MM.1S (cell line): ENCODE results near the gene TUFT1.

Source experiments
- DNase-seq: peaks from one replicate; pipeline ENCODE4 v3.0.0-alpha.2; 2015
- H2AFZ ChIP-seq: fragments of 300-600 bp; sonication (generic); 2 replicates; pipeline ENCODE4 v1.6.0; 2016; ENCODE audit warnings: antibody characterized with exemption, low read length
- H3F3A ChIP-seq: fragments of 300-600 bp; sonication (generic); 2 replicates; pipeline ENCODE4 v1.6.1; 2016; ENCODE audit warnings: mild to moderate bottlenecking, antibody characterized with exemption, low read length, moderate library complexity, mixed read lengths; ENCODE audit not compliant: insufficient read depth
- H3K27ac ChIP-seq: fragments of 300-600 bp; sonication (generic); 2 replicates; pipeline ENCODE4 v1.5.1; 2016; ENCODE audit warnings: mild to moderate bottlenecking, low read length
- H3K27me3 ChIP-seq: fragments of 300-600 bp; sonication (generic); replicated peaks from 2 replicates; pipeline ENCODE4 v1.6.0; 2016; ENCODE audit warnings: low read length; ENCODE audit not compliant: insufficient read depth
- H3K36me3 ChIP-seq: fragments of 300-600 bp; sonication (generic); replicated peaks from 2 replicates; pipeline ENCODE4 v1.6.1; 2016; ENCODE audit warnings: mild to moderate bottlenecking, low read length, mixed read lengths; ENCODE audit not compliant: insufficient read depth
- H3K4me1 ChIP-seq: fragments of 300-600 bp; sonication (generic); 2 replicates; pipeline ENCODE4 v1.6.1; 2016; ENCODE audit warnings: low read length, mixed read lengths
- H3K4me2 ChIP-seq: fragments of 300-600 bp; sonication (generic); 2 replicates; pipeline ENCODE4 v1.6.0; 2016; ENCODE audit warnings: low read depth, low read length
- H3K4me3 ChIP-seq: fragments of 300-600 bp; sonication (generic); 2 replicates; pipeline ENCODE4 v1.5.1; 2016; ENCODE audit warnings: low read length, mixed read lengths
- H3K79me2 ChIP-seq: fragments of 300-600 bp; sonication (generic); 2 replicates; pipeline ENCODE4 v1.6.1; 2016; ENCODE audit warnings: mixed run types, low read length, mixed read lengths
- H3K9ac ChIP-seq: fragments of 300-600 bp; sonication (generic); 2 replicates; pipeline ENCODE4 v1.6.1; 2016; ENCODE audit warnings: low read length, mixed read lengths
- H3K9me2 ChIP-seq: fragments of 300-600 bp; sonication (generic); replicated peaks from 2 replicates; pipeline ENCODE4 v1.6.1; 2016; ENCODE audit warnings: mild to moderate bottlenecking, low read length, mixed read lengths; ENCODE audit not compliant: insufficient read depth
- H3K9me3 ChIP-seq: fragments of 300-600 bp; sonication (generic); replicated peaks from 2 replicates; pipeline ENCODE4 v1.6.1; 2016; ENCODE audit warnings: mild to moderate bottlenecking, low read length, mixed read lengths; ENCODE audit not compliant: insufficient read depth
- H4K20me1 ChIP-seq: fragments of 300-600 bp; sonication (generic); 2 replicates; pipeline ENCODE4 v1.6.1; 2016; ENCODE audit warnings: mild to moderate bottlenecking, low read length, moderate library complexity, mixed read lengths; ENCODE audit not compliant: insufficient read depth
- CTCF ChIP-seq: fragments of 300-600 bp; sonication (generic); IDR thresholded peaks from 2 replicates; pipeline ENCODE4 v1.5.1; 2016; ENCODE audit warnings: antibody characterized with exemption, low read length, mixed read lengths
- EZH2 ChIP-seq: fragments of 300-600 bp; sonication (generic); optimal IDR thresholded peaks from 2 replicates; pipeline ENCODE3; 2017; ENCODE audit warnings: low read depth, mild to moderate bottlenecking, antibody characterized with exemption, low read length, mixed read lengths
- EZH2phosphoT487 ChIP-seq: fragments of 300-600 bp; sonication (generic); IDR thresholded peaks from 2 replicates; pipeline ENCODE4 v1.6.1; 2018; ENCODE audit warnings: antibody characterized with exemption, low read length

The TUFT1 gene

GRCh38 chr1:151584780-151585179 is 44.7 kb downstream of the TUFT1 start:
- H3K79me2 ChIP-seq, result no peaks in the 10 kb centered on the region
- H3K4me2 ChIP-seq, result no peak overlapping the region
- no peaks in the 10 kb centered on the region for H3K9me3 ChIP-seq
- no peaks in the 10 kb centered on the region for H3F3A ChIP-seq
- no peaks in the 10 kb centered on the region for H3K36me3 ChIP-seq
- H3K9me2 ChIP-seq, result no peaks in the 10 kb centered on the region
- H3K27me3 ChIP-seq, result no peaks in the 10 kb centered on the region
- DNase-seq, result no peak
- H3K27ac ChIP-seq, result no peak overlapping the region
- H2AFZ ChIP-seq, result no peak overlapping the region
- no peaks in the 10 kb centered on the region for H3K4me1 ChIP-seq
- H4K20me1 ChIP-seq, result no peaks in the 10 kb centered on the region
- no peak overlapping the region for H3K9ac ChIP-seq
- TF ChIP-seq EZH2phosphoT487 (no peak), EZH2 (no peak), CTCF (no peak)
- H3K4me3 ChIP-seq, result no peak overlapping the region

GRCh38 chr1:151585622-151586021 is 45.5 kb downstream of the TUFT1 start:
- Histone ChIP-seq H3K9me2 (no peaks in the 10 kb centered on the region), H3K36me3 (no peaks in the 10 kb centered on the region), H3K79me2 (no peaks in the 10 kb centered on the region), H3K9me3 (no peaks in the 10 kb centered on the region), H3K4me3 (no peak overlapping the region), H3K27me3 (no peaks in the 10 kb centered on the region), H3K4me2 (no peak overlapping the region), H3K9ac (no peak overlapping the region), H3K4me1 (no peaks in the 10 kb centered on the region), H4K20me1 (no peaks in the 10 kb centered on the region), H2AFZ (no peak overlapping the region), H3F3A (no peaks in the 10 kb centered on the region), H3K27ac (no peak overlapping the region)
- TF ChIP-seq CTCF, result no peak
- TF ChIP-seq EZH2, result no peak
- no peak for TF ChIP-seq EZH2phosphoT487
- DNase-seq, result no peak

- H4K20me1 ChIP-seq, result no peaks in the 10 kb centered on the region
- H3K4me3 ChIP-seq, result no peak overlapping the region
- no peaks in the 10 kb centered on the region for H3F3A ChIP-seq
- H3K4me1 ChIP-seq, result peaks cover 4% of the 10 kb centered on the region; the same call in 1 of the 2 replicates
- H3K9ac ChIP-seq, result no peak overlapping the region
- TF ChIP-seq CTCF (no peak), EZH2phosphoT487 (no peak), EZH2 (no peak)
- H3K4me2 ChIP-seq, result no peak overlapping the region
- no peaks in the 10 kb centered on the region for H3K79me2 ChIP-seq
- no peaks in the 10 kb centered on the region for H3K9me2 ChIP-seq
- H2AFZ ChIP-seq, result no peak overlapping the region
- no peaks in the 10 kb centered on the region for H3K36me3 ChIP-seq
- H3K9me3 ChIP-seq, result no peaks in the 10 kb centered on the region
- no peak overlapping the region for H3K27ac ChIP-seq
- H3K27me3 ChIP-seq, result no peaks in the 10 kb centered on the region
- no peak for DNase-seq
These were observed 50.9 kb downstream of the TUFT1 start for GRCh38 chr1:151590961-151591360.
